Ishikawa (cell line): ENCODE data around the gene UBE3B.

Experiments
- CEBPB ChIP-seq: IDR thresholded peaks from 2 replicates; pipeline ENCODE4 v1.6.1; 2012
- CREB1 ChIP-seq: IDR thresholded peaks from 2 replicates; pipeline ENCODE4 v1.6.1; 2012; ENCODE audit warnings: low read depth
- EGR1 ChIP-seq: IDR thresholded peaks from 2 replicates; pipeline ENCODE4 v1.6.1; 2012
- EP300 ChIP-seq: IDR thresholded peaks from 2 replicates; pipeline ENCODE4 v1.6.1; 2012; ENCODE audit warnings: borderline replicate concordance
- FOXM1 ChIP-seq: IDR thresholded peaks from 2 replicates; pipeline ENCODE4 v1.6.1; 2012; ENCODE audit warnings: low read depth, borderline replicate concordance
- MAX ChIP-seq: IDR thresholded peaks from 2 replicates; pipeline ENCODE4 v1.6.1; 2012
- NFIC ChIP-seq: IDR thresholded peaks from 2 replicates; pipeline ENCODE4 v1.6.1; 2012
- RAD21 ChIP-seq: IDR thresholded peaks from 2 replicates; pipeline ENCODE4 v1.6.1; 2012; ENCODE audit warnings: low read depth
- REST ChIP-seq: IDR thresholded peaks from 2 replicates; pipeline ENCODE4 v1.6.1; 2012; ENCODE audit warnings: low read depth, mild to moderate bottlenecking
- TAF1 ChIP-seq: IDR thresholded peaks from 2 replicates; pipeline ENCODE4 v1.6.1; 2012; ENCODE audit warnings: low read depth, mild to moderate bottlenecking
- TCF12 ChIP-seq: IDR thresholded peaks from 2 replicates; pipeline ENCODE4 v1.6.1; 2012; ENCODE audit warnings: low read depth
- TEAD4 ChIP-seq: IDR thresholded peaks from 2 replicates; pipeline ENCODE4 v1.6.1; 2012
- USF1 ChIP-seq: IDR thresholded peaks from 2 replicates; pipeline ENCODE4 v1.6.1; 2012
- YY1 ChIP-seq: IDR thresholded peaks from 2 replicates; pipeline ENCODE4 v1.6.1; 2012; ENCODE audit warnings: low read depth
- ZBTB7A ChIP-seq: IDR thresholded peaks from 2 replicates; pipeline ENCODE4 v1.6.1; 2012; ENCODE audit warnings: low read depth

The UBE3B gene

GRCh38 chr12:109452489-109452888 is 24.9 kb upstream of the UBE3B start:
- TF ChIP-seq CREB1, result no peak
- no peak for TF ChIP-seq CEBPB
- no peak for TF ChIP-seq REST

GRCh38 chr12:109455706-109456105 is 21.7 kb upstream of the UBE3B start:
- no peak for TF ChIP-seq RAD21
- no peak for TF ChIP-seq TCF12
- TF ChIP-seq MAX, result no peak
- no peak for TF ChIP-seq NFIC
- no peak for TF ChIP-seq FOXM1
- TF ChIP-seq EGR1, result no peak

GRCh38 chr12:109458086-109458485 is 19.3 kb upstream of the UBE3B start:
- TF ChIP-seq NFIC (no peak), TCF12 (no peak), CREB1 (no peak), RAD21 (no peak), EGR1 (no peak), YY1 (no peak), MAX (no peak), TEAD4 (no peak), EP300 (no peak), REST (no peak), USF1 (no peak), TAF1 (no peak), FOXM1 (no peak), ZBTB7A (no peak), CEBPB (no peak)

- no peak for TF ChIP-seq ZBTB7A
- no peak for TF ChIP-seq EP300
- no peak for TF ChIP-seq REST
- TF ChIP-seq USF1, result no peak
- TF ChIP-seq NFIC, result no peak
- TF ChIP-seq TEAD4, result no peak
- TF ChIP-seq MAX, result no peak
- no peak for TF ChIP-seq TAF1
- no peak for TF ChIP-seq YY1
- no peak for TF ChIP-seq FOXM1
- no peak for TF ChIP-seq EGR1
- TF ChIP-seq CEBPB, result no peak
These were observed 18.6 kb upstream of the UBE3B start for GRCh38 chr12:109458771-109459208.

- TF ChIP-seq TEAD4 (no peak), TCF12 (no peak), EP300 (no peak), EGR1 (no peak), USF1 (no peak), CREB1 (no peak), TAF1 (no peak), ZBTB7A (no peak), RAD21 (no peak), FOXM1 (no peak), REST (no peak)
These were observed 18.2 kb upstream of the UBE3B start for GRCh38 chr12:109459247-109459646.
